ENCODE data around the gene SHISA5.

- no peak for TF ChIP-seq SIN3A (IDR thresholded peaks at IDR 0.05; ENCODE audit: low read depth, low read length)
- no peak for TF ChIP-seq CTCF (IDR thresholded peaks at IDR 0.05 in 2 of 3, conservative IDR thresholded peaks at IDR 0.05 in 1 of 3; ENCODE audit: control insufficient read depth in 2 of 3, extremely low read depth in 1 of 3, insufficient read depth in 1 of 3, low read depth in 3 of 3, low read length in 3 of 3)
- no peak for TF ChIP-seq HDGF (IDR thresholded peaks at IDR 0.05)
These were observed 2.1 kb upstream of the SHISA5 start for GRCh38 chr3:48505968-48506504.
